ENCODE results near the gene IFT43.
A peak's percentile ranks its signal among the peaks of the same experiment; 100 is the strongest.

IFT43 gene

GRCh38 chr14:76015668-76016067 lies 30.1 kb downstream of the IFT43 start:
- no peak for DNase-seq (ENCODE audit: low read depth)

GRCh38 chr14:76019676-76020075 lies 34.1 kb downstream of the IFT43 start:
- no peak for DNase-seq (ENCODE audit: low read depth)

- DNase-seq (ENCODE audit: low read depth): no peak
Measured at GRCh38 chr14:76022991-76023390, 37.4 kb downstream of the IFT43 start.

GRCh38 chr14:76023757-76024156 lies 38.2 kb downstream of the IFT43 start:
- no peak for DNase-seq (ENCODE audit: low read depth)

DNA sequence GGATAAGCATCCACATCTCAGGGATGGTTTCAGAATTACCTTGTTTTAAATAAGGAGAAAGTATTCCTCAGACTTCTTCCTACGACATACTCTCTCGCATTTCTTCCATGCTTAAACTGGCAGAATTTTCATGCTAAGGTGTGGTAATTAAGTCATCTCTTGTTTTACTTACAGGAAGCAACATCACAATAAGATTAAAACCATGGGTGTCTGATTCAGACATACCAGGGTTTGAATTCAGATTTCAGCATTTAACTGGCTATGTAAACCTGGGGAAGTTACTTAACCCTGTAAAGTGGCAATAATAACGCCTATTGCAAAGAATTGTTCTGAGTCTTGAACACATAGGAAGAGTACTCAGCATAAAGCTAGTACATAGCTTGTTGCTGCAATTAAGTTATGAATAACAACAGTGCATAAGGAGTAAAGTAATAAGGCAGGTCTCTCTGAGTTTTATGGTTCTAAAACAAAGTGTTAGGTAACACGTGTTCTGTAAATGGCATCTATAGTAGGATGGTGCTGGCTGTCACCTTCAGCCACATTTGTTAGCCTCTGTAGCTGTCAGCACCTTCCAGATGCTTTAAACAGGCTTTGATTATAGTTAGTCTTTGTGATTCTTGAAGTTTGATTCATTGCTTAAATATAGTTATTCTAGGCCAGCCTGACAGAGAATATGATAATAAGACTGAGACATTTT lies 38.8 kb downstream of the IFT43 start:
- no peak for DNase-seq (ENCODE audit: low read depth)

DNA sequence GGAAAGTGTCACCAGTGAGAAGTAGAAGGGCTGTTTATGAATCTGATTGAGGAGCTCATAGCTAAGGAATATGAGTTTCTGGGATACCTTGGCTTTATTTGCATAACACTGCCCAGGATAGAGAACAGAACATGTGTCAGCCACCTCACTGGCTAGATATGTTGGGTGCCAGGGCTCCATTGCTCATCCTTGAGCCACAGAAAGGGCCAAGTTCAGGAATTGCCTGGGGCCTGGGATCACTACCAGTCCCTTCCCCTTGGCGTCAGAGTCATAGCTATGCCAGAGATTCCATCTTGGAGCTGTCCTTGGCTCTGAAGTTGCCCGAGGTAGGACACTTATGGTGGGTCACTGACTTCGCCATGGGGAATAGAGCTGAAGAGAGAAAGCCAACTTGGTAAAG lies 49.0 kb downstream of the IFT43 start:
- DNase-seq (ENCODE audit: low read depth): no peak

DNA sequence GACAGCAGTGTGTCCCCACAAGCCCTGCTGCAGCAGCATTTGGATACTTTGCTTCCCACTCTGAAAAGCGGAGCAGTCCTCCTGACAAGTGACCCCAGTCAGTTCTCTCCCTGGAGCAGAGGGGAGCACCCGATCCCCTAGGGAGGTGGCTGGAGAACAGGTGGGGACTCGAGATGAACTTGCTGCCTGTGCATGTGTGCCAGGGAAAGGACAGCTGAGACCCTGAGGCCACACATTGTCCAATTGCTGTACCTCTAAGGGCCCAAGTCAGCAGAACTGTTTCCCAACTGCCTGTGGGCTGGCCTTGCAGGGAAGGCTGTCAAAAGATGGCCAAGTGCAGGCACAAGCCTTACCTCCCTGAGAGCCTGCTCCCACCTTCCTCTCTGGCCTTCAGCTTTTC lies 55.1 kb downstream of the IFT43 start:
- DNase-seq (ENCODE audit: low read depth): no peak

DNA sequence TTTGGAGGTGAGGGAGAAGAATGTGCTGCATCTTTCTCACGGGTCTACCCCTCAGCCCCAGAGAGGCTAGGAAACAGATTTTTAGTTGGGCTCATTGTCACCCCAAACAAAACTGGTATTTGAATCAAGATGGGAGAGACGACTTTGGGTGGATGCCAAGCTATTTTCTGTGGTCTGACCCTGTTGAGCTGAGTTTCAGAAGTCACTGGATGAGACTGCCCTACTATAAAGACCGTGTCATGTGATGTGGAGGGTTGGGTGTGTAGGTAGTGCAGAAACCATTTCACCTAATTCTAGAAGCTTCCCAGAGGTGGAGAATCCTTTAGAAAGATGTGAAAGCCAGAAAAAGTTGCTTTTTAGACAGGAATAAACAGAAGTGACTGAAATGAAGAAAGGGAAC lies 60.2 kb downstream of the IFT43 start:
- no peak for DNase-seq (ENCODE audit: low read depth)

DNA sequence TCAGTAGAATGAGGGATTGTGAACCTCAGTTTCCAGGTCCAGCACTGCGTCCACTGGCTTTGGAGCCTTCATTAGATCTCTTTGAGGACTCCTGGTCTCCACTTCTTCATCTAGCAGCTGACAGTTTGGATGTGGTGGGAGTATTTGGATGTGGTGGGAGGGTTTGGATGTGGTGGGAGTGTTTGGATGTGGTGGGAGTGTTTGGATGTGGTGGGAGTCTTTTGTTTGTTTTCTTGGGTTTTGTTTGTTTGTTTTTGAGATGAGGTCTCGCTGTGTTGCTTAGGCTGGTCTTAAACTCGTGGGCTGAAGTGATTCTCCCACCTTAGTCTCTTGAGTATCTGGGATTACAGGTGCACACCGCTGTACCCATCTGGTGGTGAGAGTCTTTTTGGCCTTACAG lies 64.7 kb downstream of the IFT43 start:
- DNase-seq (ENCODE audit: low read depth): no peak

- DNase-seq (ENCODE audit: low read depth): peak; percentile 49
Measured at GRCh38 chr14:76050797-76051392, 65.3 kb downstream of the IFT43 start.

- no peak for DNase-seq (ENCODE audit: low read depth)
Measured at GRCh38 chr14:76051717-76052465, 66.3 kb downstream of the IFT43 start.

- no peak for DNase-seq (ENCODE audit: low read depth)
Measured at GRCh38 chr14:76053572-76054355, 68.2 kb downstream of the IFT43 start.

DNA sequence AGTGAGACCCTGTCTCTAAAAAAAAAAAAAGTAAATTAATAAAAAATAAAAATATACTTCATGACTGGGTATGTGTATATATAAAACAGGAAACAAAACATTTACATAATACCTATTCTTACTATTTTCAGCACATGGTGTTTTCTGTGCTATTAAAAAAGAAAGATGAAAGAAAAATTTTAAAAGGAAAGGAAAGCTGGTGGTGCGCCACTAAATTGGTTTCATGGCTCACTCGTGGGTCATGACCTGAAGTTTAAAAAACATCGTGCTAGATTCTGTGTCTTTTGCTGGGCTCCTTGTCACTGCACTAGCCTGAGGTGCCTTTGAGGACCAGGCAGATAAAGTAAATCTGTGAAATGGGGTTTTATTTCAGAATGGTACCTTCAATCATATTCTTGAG lies 69.8 kb downstream of the IFT43 start:
- DNase-seq (ENCODE audit: low read depth): no peak

DNA sequence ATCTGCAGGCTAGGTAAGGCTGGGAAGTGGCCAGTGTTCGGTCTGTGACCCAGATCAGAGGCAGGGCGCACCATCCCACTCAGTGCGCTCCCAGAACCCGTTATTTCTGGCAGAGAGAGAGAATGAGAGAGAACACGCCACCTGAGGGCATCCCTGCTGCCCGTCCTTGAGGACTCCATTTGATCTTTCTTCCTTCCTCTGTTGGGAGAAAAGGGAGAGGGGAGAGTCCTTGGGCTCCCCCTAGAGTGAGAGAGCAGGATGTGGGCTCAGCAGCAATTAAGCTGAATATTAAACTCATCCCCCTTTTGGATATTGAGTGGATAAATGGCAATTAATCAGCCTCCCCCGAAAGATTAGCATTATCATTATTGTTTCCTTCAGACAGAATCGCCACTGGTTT lies 70.6 kb downstream of the IFT43 start:
- DNase-seq (ENCODE audit: low read depth): peak; percentile 2

GRCh38 chr14:76057914-76058313 lies 72.4 kb downstream of the IFT43 start:
- DNase-seq (ENCODE audit: low read depth): no peak

GRCh38 chr14:76063327-76063726 lies 77.8 kb downstream of the IFT43 start:
- no peak for DNase-seq (ENCODE audit: low read depth)

- DNase-seq (ENCODE audit: low read depth): no peak
Measured at GRCh38 chr14:76065519-76065918, 80.0 kb downstream of the IFT43 start.

DNA sequence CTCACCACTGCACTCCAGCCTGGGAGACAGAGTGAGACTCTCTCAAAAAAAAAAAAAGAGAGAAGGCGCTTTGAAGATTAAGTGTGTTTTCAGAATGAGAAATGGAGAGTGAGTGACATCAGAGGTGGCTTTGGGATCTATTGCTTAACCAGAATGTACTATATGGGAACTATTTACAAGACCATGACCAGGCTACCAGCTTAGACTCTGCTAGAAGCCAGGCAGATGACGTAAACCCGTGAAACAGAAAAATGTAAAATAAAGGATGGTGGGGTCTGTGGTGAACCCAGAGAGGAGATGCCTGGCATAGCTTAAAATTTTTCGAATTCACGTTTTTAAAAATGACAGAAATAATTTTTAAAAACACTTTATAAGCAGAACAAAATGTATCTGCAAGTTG lies 82.0 kb downstream of the IFT43 start:
- no peak for DNase-seq (ENCODE audit: low read depth)

GRCh38 chr14:76073717-76074116 lies 88.2 kb downstream of the IFT43 start:
- no peak for DNase-seq (ENCODE audit: low read depth)

GRCh38 chr14:76077340-76077739 lies 91.8 kb downstream of the IFT43 start:
- no peak for DNase-seq (ENCODE audit: low read depth)

DNA sequence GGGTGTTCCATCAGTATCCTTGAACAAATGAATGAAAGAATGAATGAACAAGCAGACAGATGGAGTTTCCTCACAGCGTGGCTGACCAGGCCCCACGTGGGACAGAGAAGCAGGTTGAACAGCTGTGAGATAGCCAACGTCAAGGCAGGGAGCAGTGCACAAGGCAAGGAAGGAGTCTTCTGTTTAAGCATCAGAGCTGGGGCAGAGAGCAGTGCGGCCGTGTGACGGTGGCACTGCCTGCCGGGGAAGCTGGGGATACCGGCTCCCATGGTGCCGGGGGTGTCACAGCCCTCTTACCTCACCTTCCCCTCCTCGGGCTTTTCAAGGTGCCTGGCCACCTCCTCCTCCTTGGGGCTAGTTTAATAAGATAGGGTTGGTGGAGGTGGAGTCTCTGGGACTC lies 92.9 kb downstream of the IFT43 start:
- DNase-seq (ENCODE audit: low read depth): no peak

GRCh38 chr14:76080025-76080424 lies 94.5 kb downstream of the IFT43 start:
- no peak for DNase-seq (ENCODE audit: low read depth)

DNA sequence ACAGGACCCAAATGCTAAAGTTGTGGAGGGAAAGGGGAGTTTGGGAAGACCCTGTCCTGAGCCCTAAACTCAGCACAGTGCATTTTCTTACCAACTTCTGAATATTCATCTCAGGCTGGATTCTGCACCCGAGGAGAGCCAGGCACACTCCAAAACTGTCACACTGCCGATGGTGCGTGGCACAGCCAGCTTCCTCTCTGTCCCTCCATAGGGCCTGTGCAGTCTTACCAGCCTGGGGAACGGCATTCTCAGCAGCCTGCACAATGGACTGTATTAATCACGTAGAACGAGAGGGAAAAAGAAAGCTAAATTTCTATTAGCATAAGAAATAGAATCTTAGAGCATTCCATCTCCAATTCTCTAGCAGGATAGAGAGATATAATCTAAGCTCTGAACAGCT lies 94.9 kb downstream of the IFT43 start:
- no peak for DNase-seq (ENCODE audit: low read depth)
